KMS-11 (cell line): Measurements from ENCODE around the gene COX17.

ENCODE experiments used
- H2AFZ ChIP-seq: fragments of 200-600 bp; sonication (generic); 2 replicates; pipeline ENCODE4 v1.6.1; 2016; ENCODE audit warnings: antibody characterized with exemption, mixed run types, low read depth
- H3K27ac ChIP-seq: fragments of 200-600 bp; sonication (generic); 2 replicates; pipeline ENCODE4 v1.6.1; 2016; ENCODE audit warnings: mild to moderate bottlenecking, mixed run types
- H3K27me3 ChIP-seq: fragments of 200-600 bp; sonication (generic); 2 replicates; pipeline ENCODE4 v1.6.1; 2017; ENCODE audit warnings: mild to moderate bottlenecking, low read depth, mixed run types, moderate library complexity; ENCODE audit not compliant: insufficient read depth
- H3K36me3 ChIP-seq: fragments of 200-600 bp; sonication (generic); 2 replicates; pipeline ENCODE4 v1.6.1; 2017; ENCODE audit warnings: mild to moderate bottlenecking, mixed run types; ENCODE audit not compliant: insufficient read depth
- H3K4me1 ChIP-seq: fragments of 200-600 bp; sonication (generic); 2 replicates; pipeline ENCODE4 v1.6.1; 2016; ENCODE audit warnings: mild to moderate bottlenecking, low read depth, mixed run types; ENCODE audit not compliant: poor library complexity, severe bottlenecking
- H3K4me2 ChIP-seq: fragments of 200-600 bp; sonication (generic); 2 replicates; pipeline ENCODE4 v1.7.0; 2016; ENCODE audit warnings: mild to moderate bottlenecking, mixed run types
- H3K4me3 ChIP-seq: fragments of 200-600 bp; sonication (generic); IDR thresholded peaks from 2 replicates; pipeline ENCODE4 v1.6.1; 2017; ENCODE audit warnings: low read depth, low read length, mixed read lengths; ENCODE audit not compliant: insufficient read depth
- H3K79me2 ChIP-seq: fragments of 200-600 bp; sonication (generic); 2 replicates; pipeline ENCODE4 v1.6.1; 2016; ENCODE audit warnings: low read depth, mixed run types; ENCODE audit not compliant: insufficient read depth
- H3K9ac ChIP-seq: fragments of 200-600 bp; sonication (generic); 2 replicates; pipeline ENCODE4 v1.6.1; 2016; ENCODE audit warnings: mild to moderate bottlenecking, mixed run types
- H4K20me1 ChIP-seq: fragments of 200-600 bp; sonication (generic); 2 replicates; pipeline ENCODE4 v1.6.1; 2016; ENCODE audit warnings: mild to moderate bottlenecking, mixed run types; ENCODE audit not compliant: insufficient read depth
- TF ChIP-seq, protein P1 (sequence below): fragments of 200-600 bp; sonication (generic); conservative IDR thresholded peaks from 2 replicates; pipeline ENCODE4 v1.6.1; 2017; ENCODE audit warnings: low read depth, mild to moderate bottlenecking, antibody characterized with exemption, low read length, moderate library complexity, mixed read lengths

Gene COX17

DNA sequence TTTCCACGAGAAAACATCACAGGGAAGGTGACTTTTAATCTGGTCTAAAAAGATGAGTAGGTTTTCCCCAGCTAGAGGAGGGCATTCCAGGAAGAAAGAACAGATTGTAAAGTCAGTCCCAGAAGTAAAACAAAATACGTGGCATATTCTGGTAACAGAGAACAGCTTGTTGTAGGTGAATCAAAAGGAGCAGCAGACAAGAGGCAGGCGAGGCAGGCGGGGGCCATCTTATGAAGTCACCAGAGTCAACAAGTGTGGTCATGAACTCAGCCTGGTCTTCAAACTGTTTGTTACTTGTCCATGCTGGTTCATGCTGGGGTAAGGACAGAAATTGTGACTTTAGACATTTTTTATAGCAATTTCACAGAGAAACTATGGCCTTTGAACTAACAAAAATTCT, 12.8 kb downstream of the COX17 start:
- no peak overlapping the region for H3K9ac ChIP-seq
- no peaks in the 10 kb centered on the region for H3K27me3 ChIP-seq
- no peaks in the 10 kb centered on the region for H3K79me2 ChIP-seq
- H3K4me3 ChIP-seq, result no peak overlapping the region
- no peaks in the 10 kb centered on the region for H3K36me3 ChIP-seq
- no peak overlapping the region for H3K4me2 ChIP-seq
- H3K27ac ChIP-seq, result no peak overlapping the region
- TF ChIP-seq, protein P1, sequence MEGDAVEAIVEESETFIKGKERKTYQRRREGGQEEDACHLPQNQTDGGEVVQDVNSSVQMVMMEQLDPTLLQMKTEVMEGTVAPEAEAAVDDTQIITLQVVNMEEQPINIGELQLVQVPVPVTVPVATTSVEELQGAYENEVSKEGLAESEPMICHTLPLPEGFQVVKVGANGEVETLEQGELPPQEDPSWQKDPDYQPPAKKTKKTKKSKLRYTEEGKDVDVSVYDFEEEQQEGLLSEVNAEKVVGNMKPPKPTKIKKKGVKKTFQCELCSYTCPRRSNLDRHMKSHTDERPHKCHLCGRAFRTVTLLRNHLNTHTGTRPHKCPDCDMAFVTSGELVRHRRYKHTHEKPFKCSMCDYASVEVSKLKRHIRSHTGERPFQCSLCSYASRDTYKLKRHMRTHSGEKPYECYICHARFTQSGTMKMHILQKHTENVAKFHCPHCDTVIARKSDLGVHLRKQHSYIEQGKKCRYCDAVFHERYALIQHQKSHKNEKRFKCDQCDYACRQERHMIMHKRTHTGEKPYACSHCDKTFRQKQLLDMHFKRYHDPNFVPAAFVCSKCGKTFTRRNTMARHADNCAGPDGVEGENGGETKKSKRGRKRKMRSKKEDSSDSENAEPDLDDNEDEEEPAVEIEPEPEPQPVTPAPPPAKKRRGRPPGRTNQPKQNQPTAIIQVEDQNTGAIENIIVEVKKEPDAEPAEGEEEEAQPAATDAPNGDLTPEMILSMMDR, result no peak
- H4K20me1 ChIP-seq, result no peaks in the 10 kb centered on the region
- no peak overlapping the region for H2AFZ ChIP-seq
- peaks cover 10% of the 10 kb centered on the region for H3K4me1 ChIP-seq

- H3K4me1 ChIP-seq, result peaks cover 10% of the 10 kb centered on the region
- TF ChIP-seq, protein P1, result no peak
- H3K36me3 ChIP-seq, result no peaks in the 10 kb centered on the region
- no peaks in the 10 kb centered on the region for H3K27me3 ChIP-seq
- H3K79me2 ChIP-seq, result no peaks in the 10 kb centered on the region
- no peak overlapping the region for H3K9ac ChIP-seq
- H2AFZ ChIP-seq, result no peak overlapping the region
- no peak overlapping the region for H3K27ac ChIP-seq
- no peak overlapping the region for H3K4me3 ChIP-seq
- no peak overlapping the region for H3K4me2 ChIP-seq
- H4K20me1 ChIP-seq, result no peaks in the 10 kb centered on the region
These were observed 13.3 kb downstream of the COX17 start for GRCh38 chr3:119663885-119664284.

- no peak overlapping the region for H2AFZ ChIP-seq
- no peak overlapping the region for H3K27ac ChIP-seq
- H3K4me2 ChIP-seq, result no peak overlapping the region
- no peaks in the 10 kb centered on the region for H3K79me2 ChIP-seq
- H3K36me3 ChIP-seq, result no peaks in the 10 kb centered on the region
- H3K27me3 ChIP-seq, result no peaks in the 10 kb centered on the region
- H3K4me3 ChIP-seq, result no peak overlapping the region
- TF ChIP-seq, protein P1, result no peak
- peaks cover 10% of the 10 kb centered on the region for H3K4me1 ChIP-seq
- H3K9ac ChIP-seq, result no peak overlapping the region
- no peaks in the 10 kb centered on the region for H4K20me1 ChIP-seq
These were observed 14.4 kb downstream of the COX17 start for GRCh38 chr3:119662604-119663373.

GRCh38 chr3:119660474-119661440, 16.4 kb downstream of the COX17 start, which contains the start of gene POPDC2:
TSS of gene POPDC2 (minus strand) at chr3:119660589. CDS start at chr3:119660423, 166 bp downstream.
- TF ChIP-seq, protein P1, result no peak
- no peak within 1 kb of the TSS for H3K4me3 ChIP-seq
- no peaks in the 10 kb centered on the region for H3K36me3 ChIP-seq
- H3K4me1 ChIP-seq, result peaks cover 10% of the 10 kb centered on the region
- no peak within 1 kb of the TSS for H3K9ac ChIP-seq
- no peaks in the 10 kb centered on the region for H3K79me2 ChIP-seq
- no peaks in the 10 kb centered on the region for H3K27me3 ChIP-seq
- H3K27ac ChIP-seq, result no peak within 1 kb of the TSS
- no peaks in the 10 kb centered on the region for H4K20me1 ChIP-seq
- no peak within 1 kb of the TSS for H2AFZ ChIP-seq
- no peak within 1 kb of the TSS for H3K4me2 ChIP-seq
